HepG2 (cell line): Measurements from ENCODE around the gene VAC14. TPM values are rescaled to one million over a fixed set of nuclear protein-coding genes. Genes with fewer than 3 reads are reported as not detected.

ENCODE experiments used
- EP300 ChIP-seq, 3 experiments: sonication (generic) in 1 of 3; formaldehyde crosslinking in 1 of 3; IDR thresholded peaks; 2 replicates each; pipeline versions ENCODE4 v1.5.1 to v1.6.1; 2011 to 2020; ENCODE audit warnings: low read depth in 2 of 3, low read length in 2 of 3, borderline replicate concordance in 1 of 3, improper control_type of control experiment in 1 of 3, mild to moderate bottlenecking in 1 of 3, missing genetic modification reagents in 1 of 3, moderate library complexity in 1 of 3
- FOXC1 ChIP-seq: sonication (generic); formaldehyde crosslinking; IDR thresholded peaks from 2 replicates; pipeline ENCODE4 v1.8.0; 2022; ENCODE audit warnings: mild to moderate bottlenecking, missing genetic modification reagents, borderline replicate concordance
- HNF1B ChIP-seq: sonication (generic); formaldehyde crosslinking; IDR thresholded peaks from 2 replicates; pipeline ENCODE4 v1.5.1; 2020; ENCODE audit warnings: mild to moderate bottlenecking, moderate library complexity, missing genetic modification reagents
- IRX3 ChIP-seq: sonication (generic); formaldehyde crosslinking; IDR thresholded peaks from 2 replicates; pipeline ENCODE4 v1.8.1; 2023; ENCODE audit warnings: mild to moderate bottlenecking, low read depth, missing genetic modification reagents, borderline replicate concordance
- NAIF1 ChIP-seq: sonication (generic); formaldehyde crosslinking; IDR thresholded peaks from 2 replicates; pipeline ENCODE4 v1.5.0; 2020; ENCODE audit warnings: mild to moderate bottlenecking, missing genetic modification reagents, borderline replicate concordance
- NFYC ChIP-seq: IDR thresholded peaks from 2 replicates; pipeline ENCODE4 v1.6.1; 2016; ENCODE audit warnings: missing genetic modification reagents, missing compliant biosample characterization
- RORA ChIP-seq: sonication (generic); formaldehyde crosslinking; IDR thresholded peaks from 2 replicates; pipeline ENCODE4 v1.5.0; 2020; ENCODE audit warnings: mild to moderate bottlenecking, missing genetic modification reagents, moderate library complexity
- SMAD1 ChIP-seq: sonication (generic); formaldehyde crosslinking; IDR thresholded peaks from 2 replicates; pipeline ENCODE4 v1.4.0; 2020; ENCODE audit warnings: missing genetic modification reagents, low read depth, mild to moderate bottlenecking, borderline replicate concordance
- SNAPC2 ChIP-seq: sonication (generic); formaldehyde crosslinking; IDR thresholded peaks from 2 replicates; pipeline ENCODE4 v1.8.1; 2022; ENCODE audit warnings: mild to moderate bottlenecking, missing genetic modification reagents
- SOX13 ChIP-seq, 3 experiments: fragments of 450-650 bp in 1 of 3; sonication (generic) in 1 of 3; formaldehyde crosslinking in 1 of 3; IDR thresholded peaks in 2 of 3; conservative IDR thresholded peaks in 1 of 3; 2 replicates each; pipeline versions ENCODE4 v1.5.0 to v1.6.1; 2016 to 2020; ENCODE audit warnings: antibody characterized with exemption in 1 of 3, mild to moderate bottlenecking in 1 of 3, missing compliant biosample characterization in 1 of 3, missing genetic modification reagents in 1 of 3, moderate library complexity in 1 of 3
- SP4 ChIP-seq: sonication (generic); formaldehyde crosslinking; IDR thresholded peaks from 2 replicates; pipeline ENCODE4 v1.8.1; 2023; ENCODE audit warnings: mild to moderate bottlenecking, missing genetic modification reagents
- SPEN ChIP-seq: sonication (generic); formaldehyde crosslinking; IDR thresholded peaks from 2 replicates; pipeline ENCODE4 v1.5.1; 2020; ENCODE audit warnings: low read depth, mild to moderate bottlenecking, missing genetic modification reagents
- SRY ChIP-seq: sonication (generic); formaldehyde crosslinking; IDR thresholded peaks from 2 replicates; pipeline ENCODE4 v1.8.0; 2022; ENCODE audit warnings: mild to moderate bottlenecking, missing genetic modification reagents
- TEAD2 ChIP-seq: sonication (generic); formaldehyde crosslinking; IDR thresholded peaks from 2 replicates; pipeline ENCODE4 v1.9.0; 2021; ENCODE audit warnings: missing genetic modification reagents
- THAP11 ChIP-seq: IDR thresholded peaks from 2 replicates; pipeline ENCODE4 v1.6.1; 2016; ENCODE audit warnings: missing biosample characterization, missing genetic modification reagents
- ZBTB8A ChIP-seq: sonication (generic); formaldehyde crosslinking; IDR thresholded peaks from 2 replicates; pipeline ENCODE4 v1.4.0; 2020; ENCODE audit warnings: mild to moderate bottlenecking, low read depth, missing genetic modification reagents, borderline replicate concordance
- ZFP36L1 ChIP-seq: sonication (generic); formaldehyde crosslinking; IDR thresholded peaks from 2 replicates; pipeline ENCODE4 v1.8.0; 2022; ENCODE audit warnings: mild to moderate bottlenecking, missing genetic modification reagents, moderate library complexity
- ZNF274 ChIP-seq: sonication (generic); formaldehyde crosslinking; IDR thresholded peaks from 2 replicates; pipeline ENCODE4 v1.5.1; 2020; ENCODE audit warnings: mild to moderate bottlenecking, missing genetic modification reagents
- ZNF550 ChIP-seq: sonication (generic); formaldehyde crosslinking; IDR thresholded peaks from 2 replicates; pipeline ENCODE4 v1.4.0; 2020; ENCODE audit warnings: mild to moderate bottlenecking, missing genetic modification reagents, borderline replicate concordance
- ZNF570 ChIP-seq: sonication (generic); formaldehyde crosslinking; IDR thresholded peaks from 2 replicates; pipeline ENCODE4 v1.4.0; 2020; ENCODE audit warnings: mild to moderate bottlenecking, missing genetic modification reagents, borderline replicate concordance
- ZNF720 ChIP-seq: sonication (generic); formaldehyde crosslinking; IDR thresholded peaks from 2 replicates; pipeline ENCODE4 v1.4.0; 2020; ENCODE audit warnings: missing genetic modification reagents
- polyA plus RNA-seq, 8 experiments: library from polyadenylated mRNA; depleted of rRNA in 3 of 8; stranded (reverse) in 7 of 8; unstranded in 1 of 8; fragments of >200 nt; fragmentation: Illumina TruSeq in 4 of 8; extraction: Trizol in 4 of 8; gene quantifications; 2 replicates each; pipeline versions ENCODE4 v1.2.1 to v1.2.3, GENCODE V29; 2011 to 2016; ENCODE audit warnings: low read depth in 4 of 8, missing spikeins in 1 of 8, mixed read lengths in 1 of 8; ENCODE audit not compliant: insufficient read depth in 1 of 8
- total RNA-seq, 5 experiments: library from RNA; depleted of rRNA; stranded (reverse); fragments of >200 nt; fragmentation: Illumina TruSeq; extraction: Trizol; gene quantifications; 2 replicates each; pipeline ENCODE4 v1.2.3, GENCODE V29; 2016; ENCODE audit warnings: low read depth in 1 of 5
- TF ChIP-seq, protein P1 (sequence below): sonication (generic); formaldehyde crosslinking; IDR thresholded peaks from 2 replicates; pipeline ENCODE4 v1.5.0; 2020; ENCODE audit warnings: missing genetic modification reagents, mild to moderate bottlenecking, borderline replicate concordance
- TF ChIP-seq, protein P2 (sequence below): IDR thresholded peaks from 2 replicates; pipeline ENCODE4 v1.4.0; 2020; ENCODE audit warnings: mild to moderate bottlenecking, missing genetic modification reagents

VAC14 gene
- total and polyA plus RNA-seq, 2 of the 13 experiments (the other 11 are each of a cell fraction or from before 2014, with no cell fraction given), result 23.5 to 24.6 TPM

DNA sequence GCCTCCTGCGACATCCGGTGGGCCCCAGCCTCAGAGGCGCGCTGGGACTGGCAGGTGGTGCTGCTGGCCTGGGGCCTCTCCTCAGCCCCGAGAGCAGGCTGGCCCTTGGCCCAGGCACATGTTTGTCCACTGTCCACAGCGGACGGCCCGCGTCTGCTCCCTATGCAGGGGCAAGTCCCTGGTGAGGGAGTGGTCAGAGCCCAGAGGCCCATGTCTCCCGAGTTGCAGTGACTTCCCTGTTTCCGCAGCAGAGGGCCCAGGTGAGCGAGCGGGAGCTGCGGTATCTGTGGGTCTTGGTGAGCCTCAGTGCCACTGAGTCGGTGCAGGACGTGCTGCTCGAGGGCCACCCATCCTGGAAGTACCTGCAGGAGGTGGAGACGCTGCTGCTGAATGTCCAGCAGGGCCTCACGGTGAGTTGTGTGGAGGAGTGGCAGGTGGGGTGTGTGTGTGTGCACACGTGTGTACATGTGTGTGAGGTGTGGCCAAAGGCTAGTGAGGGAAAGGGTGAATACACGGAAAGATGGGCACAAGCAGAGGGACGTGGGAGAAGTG lies 144.2 kb downstream of the VAC14 start (continued):
- TF ChIP-seq HNF1B (CRISPR knock-in tag) (peak; percentile 94), ZNF720 (CRISPR knock-in tag) (no peak), TEAD2 (CRISPR knock-in tag) (no peak), RORA (CRISPR knock-in tag) (no peak), SRY (CRISPR knock-in tag) (peak; percentile 89; the same call in 1 of the 2 replicates), THAP11 (CRISPR knock-in tag) (peak; percentile 48; the same call in 1 of the 2 replicates), IRX3 (CRISPR knock-in tag) (no peak), EP300 (IDR thresholded peaks at IDR 0.05; ENCODE audit: low read depth in 2 of 2, low read length in 2 of 2) (no peak), EP300 (CRISPR knock-in tag; IDR thresholded peaks at IDR 0.05; ENCODE audit: borderline replicate concordance) (no peak), SMAD1 (0 out of 2 replicates have a peak, but pooled peaks have one; percentile 40), NAIF1 (CRISPR knock-in tag) (no peak), FOXC1 (CRISPR knock-in tag) (peak; percentile 89), SNAPC2 (CRISPR knock-in tag) (no peak), ZBTB8A (CRISPR knock-in tag) (no peak), SP4 (CRISPR knock-in tag) (peak; percentile 72), ZNF274 (peak; percentile 91), ZFP36L1 (CRISPR knock-in tag) (0 out of 2 replicates have a peak, but pooled peaks have one; percentile 66), SOX13 (IDR thresholded peaks at IDR 0.05) (no peak), SOX13 (CRISPR knock-in tag; conservative IDR thresholded peaks at IDR 0.05 in 1 of 2, IDR thresholded peaks at IDR 0.05 in 1 of 2) (peak in 1 of 2 experiments; percentile 58; a peak in 1 of 4 replicates), ZNF570 (CRISPR knock-in tag) (no peak), ZNF550 (CRISPR knock-in tag) (peak; percentile 63; the same call in 1 of the 2 replicates), NFYC (CRISPR knock-in tag) (no peak), SPEN (CRISPR knock-in tag) (peak; percentile 87)
- TF ChIP-seq, protein P1, sequence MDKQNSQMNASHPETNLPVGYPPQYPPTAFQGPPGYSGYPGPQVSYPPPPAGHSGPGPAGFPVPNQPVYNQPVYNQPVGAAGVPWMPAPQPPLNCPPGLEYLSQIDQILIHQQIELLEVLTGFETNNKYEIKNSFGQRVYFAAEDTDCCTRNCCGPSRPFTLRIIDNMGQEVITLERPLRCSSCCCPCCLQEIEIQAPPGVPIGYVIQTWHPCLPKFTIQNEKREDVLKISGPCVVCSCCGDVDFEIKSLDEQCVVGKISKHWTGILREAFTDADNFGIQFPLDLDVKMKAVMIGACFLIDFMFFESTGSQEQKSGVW (CRISPR knock-in tag), result no peak
- TF ChIP-seq, protein P2, sequence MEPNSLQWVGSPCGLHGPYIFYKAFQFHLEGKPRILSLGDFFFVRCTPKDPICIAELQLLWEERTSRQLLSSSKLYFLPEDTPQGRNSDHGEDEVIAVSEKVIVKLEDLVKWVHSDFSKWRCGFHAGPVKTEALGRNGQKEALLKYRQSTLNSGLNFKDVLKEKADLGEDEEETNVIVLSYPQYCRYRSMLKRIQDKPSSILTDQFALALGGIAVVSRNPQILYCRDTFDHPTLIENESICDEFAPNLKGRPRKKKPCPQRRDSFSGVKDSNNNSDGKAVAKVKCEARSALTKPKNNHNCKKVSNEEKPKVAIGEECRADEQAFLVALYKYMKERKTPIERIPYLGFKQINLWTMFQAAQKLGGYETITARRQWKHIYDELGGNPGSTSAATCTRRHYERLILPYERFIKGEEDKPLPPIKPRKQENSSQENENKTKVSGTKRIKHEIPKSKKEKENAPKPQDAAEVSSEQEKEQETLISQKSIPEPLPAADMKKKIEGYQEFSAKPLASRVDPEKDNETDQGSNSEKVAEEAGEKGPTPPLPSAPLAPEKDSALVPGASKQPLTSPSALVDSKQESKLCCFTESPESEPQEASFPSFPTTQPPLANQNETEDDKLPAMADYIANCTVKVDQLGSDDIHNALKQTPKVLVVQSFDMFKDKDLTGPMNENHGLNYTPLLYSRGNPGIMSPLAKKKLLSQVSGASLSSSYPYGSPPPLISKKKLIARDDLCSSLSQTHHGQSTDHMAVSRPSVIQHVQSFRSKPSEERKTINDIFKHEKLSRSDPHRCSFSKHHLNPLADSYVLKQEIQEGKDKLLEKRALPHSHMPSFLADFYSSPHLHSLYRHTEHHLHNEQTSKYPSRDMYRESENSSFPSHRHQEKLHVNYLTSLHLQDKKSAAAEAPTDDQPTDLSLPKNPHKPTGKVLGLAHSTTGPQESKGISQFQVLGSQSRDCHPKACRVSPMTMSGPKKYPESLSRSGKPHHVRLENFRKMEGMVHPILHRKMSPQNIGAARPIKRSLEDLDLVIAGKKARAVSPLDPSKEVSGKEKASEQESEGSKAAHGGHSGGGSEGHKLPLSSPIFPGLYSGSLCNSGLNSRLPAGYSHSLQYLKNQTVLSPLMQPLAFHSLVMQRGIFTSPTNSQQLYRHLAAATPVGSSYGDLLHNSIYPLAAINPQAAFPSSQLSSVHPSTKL (CRISPR knock-in tag), result peak; percentile 60
